ENCODE measurements around the gene CCDC175. TPM values are rescaled to one million over a fixed set of nuclear protein-coding genes. Genes with fewer than 3 reads are reported as not detected.

Gene CCDC175
- total RNA-seq, 1 experiment from 2014 or later, result not detected

GRCh38 chr14:59585891-59586554 lies 9.4 kb upstream of the CCDC175 start:
- no peak overlapping the region for H3K4me3 ChIP-seq (replicated peaks in 1 of 2; ENCODE audit: low read depth in 1 of 2, low read length in 2 of 2)
- TF ChIP-seq TCF7L2 (IDR thresholded peaks at IDR 0.05; ENCODE audit: borderline replicate concordance, extremely low read depth, insufficient read depth, insufficient read length), result no peak
- no peak for TF ChIP-seq EZH2phosphoT487 (IDR thresholded peaks at IDR 0.05; ENCODE audit: borderline replicate concordance)
- TF ChIP-seq CEBPB (IDR thresholded peaks at IDR 0.05; ENCODE audit: low read depth), result no peak
- TF ChIP-seq, protein P1, sequence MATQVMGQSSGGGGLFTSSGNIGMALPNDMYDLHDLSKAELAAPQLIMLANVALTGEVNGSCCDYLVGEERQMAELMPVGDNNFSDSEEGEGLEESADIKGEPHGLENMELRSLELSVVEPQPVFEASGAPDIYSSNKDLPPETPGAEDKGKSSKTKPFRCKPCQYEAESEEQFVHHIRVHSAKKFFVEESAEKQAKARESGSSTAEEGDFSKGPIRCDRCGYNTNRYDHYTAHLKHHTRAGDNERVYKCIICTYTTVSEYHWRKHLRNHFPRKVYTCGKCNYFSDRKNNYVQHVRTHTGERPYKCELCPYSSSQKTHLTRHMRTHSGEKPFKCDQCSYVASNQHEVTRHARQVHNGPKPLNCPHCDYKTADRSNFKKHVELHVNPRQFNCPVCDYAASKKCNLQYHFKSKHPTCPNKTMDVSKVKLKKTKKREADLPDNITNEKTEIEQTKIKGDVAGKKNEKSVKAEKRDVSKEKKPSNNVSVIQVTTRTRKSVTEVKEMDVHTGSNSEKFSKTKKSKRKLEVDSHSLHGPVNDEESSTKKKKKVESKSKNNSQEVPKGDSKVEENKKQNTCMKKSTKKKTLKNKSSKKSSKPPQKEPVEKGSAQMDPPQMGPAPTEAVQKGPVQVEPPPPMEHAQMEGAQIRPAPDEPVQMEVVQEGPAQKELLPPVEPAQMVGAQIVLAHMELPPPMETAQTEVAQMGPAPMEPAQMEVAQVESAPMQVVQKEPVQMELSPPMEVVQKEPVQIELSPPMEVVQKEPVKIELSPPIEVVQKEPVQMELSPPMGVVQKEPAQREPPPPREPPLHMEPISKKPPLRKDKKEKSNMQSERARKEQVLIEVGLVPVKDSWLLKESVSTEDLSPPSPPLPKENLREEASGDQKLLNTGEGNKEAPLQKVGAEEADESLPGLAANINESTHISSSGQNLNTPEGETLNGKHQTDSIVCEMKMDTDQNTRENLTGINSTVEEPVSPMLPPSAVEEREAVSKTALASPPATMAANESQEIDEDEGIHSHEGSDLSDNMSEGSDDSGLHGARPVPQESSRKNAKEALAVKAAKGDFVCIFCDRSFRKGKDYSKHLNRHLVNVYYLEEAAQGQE (IDR thresholded peaks at IDR 0.05; ENCODE audit: low read depth), result no peak
- no TSS peak for BruUV-seq (replicated peaks)
- POLR2A ChIA-PET, result no interaction called here
- DNase-seq (ENCODE audit: low read depth, low spot score), result no peak
- H3K9me3 ChIP-seq (ENCODE audit: control insufficient read depth in 1 of 2, insufficient read depth in 1 of 2, low read depth in 1 of 2, low read length in 2 of 2), result no peaks in the 10 kb centered on the region
- intact Hi-C loops (cut with micrococcal nuclease), result no loop called here
- no peak overlapping the region for H2AFZ ChIP-seq (ENCODE audit: low read depth, low read length, poor library complexity, severe bottlenecking)
- ATAC-seq, result no peak
- H3K36me3 ChIP-seq (ENCODE audit: control insufficient read depth in 1 of 2, insufficient read depth in 2 of 2, low read length in 2 of 2), result no peaks in the 10 kb centered on the region
- H3K79me2 ChIP-seq (ENCODE audit: insufficient read depth, low read length), result no peaks in the 10 kb centered on the region
- no peaks in the 10 kb centered on the region for H4K20me1 ChIP-seq (ENCODE audit: insufficient read depth)
- no peaks in the 10 kb centered on the region for H3K27me3 ChIP-seq (ENCODE audit: insufficient read depth, low read length)
- CTCF ChIA-PET, result interaction anchor here (1.0 to 1.2 kb wide), 2 partner anchors 9 to 79 kb away, joined by 3 to 4 read pairs; no protein-coding TSS in a partner anchor
- no peaks in the 10 kb centered on the region for H3K9me2 ChIP-seq (ENCODE audit: insufficient read depth)
- H3K4me2 ChIP-seq (ENCODE audit: low read length), result no peak overlapping the region
- RAD21 ChIA-PET (ENCODE audit: low non-redundant PET in 1 of 2, low total read pairs in 2 of 2, uncharacterized antibody in 2 of 2, unreplicated experiment in 2 of 2), result no interaction called here
- no peak overlapping the region for H3K9ac ChIP-seq (ENCODE audit: low read length)
- H3K27ac ChIP-seq (ENCODE audit: low read depth, low read length), result no peak overlapping the region
- H3K4me1 ChIP-seq (ENCODE audit: control insufficient read depth in 1 of 2, insufficient read depth in 2 of 2, low read length in 2 of 2), result no peaks in the 10 kb centered on the region

DNA sequence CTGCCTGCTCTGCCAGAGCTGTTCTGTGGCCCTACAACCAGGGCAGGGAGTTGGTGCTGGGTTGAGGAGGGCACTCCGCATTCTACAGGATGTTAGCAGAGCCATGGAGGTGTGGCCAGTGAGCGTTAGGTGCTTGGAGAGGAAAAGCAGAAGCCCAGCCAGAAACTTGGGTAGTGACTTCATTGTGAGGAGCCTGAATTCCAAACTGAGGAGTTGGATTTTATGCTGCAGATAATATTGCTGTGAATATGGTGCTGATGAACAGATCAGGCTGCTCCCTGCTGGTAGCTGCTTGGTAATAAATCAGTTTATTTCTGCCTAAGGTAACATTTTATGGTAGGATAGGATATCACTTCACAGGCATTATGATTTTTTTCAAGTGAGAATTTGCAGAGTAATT lies 7.1 kb upstream of the CCDC175 start:
- Histone ChIP-seq H3K4me3 (replicated peaks in 1 of 2; ENCODE audit: low read depth in 1 of 2, low read length in 2 of 2) (no peak overlapping the region), H4K20me1 (ENCODE audit: insufficient read depth) (no peaks in the 10 kb centered on the region), H3K27ac (ENCODE audit: low read depth, low read length) (no peak overlapping the region), H3K36me3 (ENCODE audit: control insufficient read depth in 1 of 2, insufficient read depth in 2 of 2, low read length in 2 of 2) (no peaks in the 10 kb centered on the region), H2AFZ (ENCODE audit: low read depth, low read length, poor library complexity, severe bottlenecking) (no peak overlapping the region), H3K9me3 (ENCODE audit: control insufficient read depth in 1 of 2, insufficient read depth in 1 of 2, low read depth in 1 of 2, low read length in 2 of 2) (no peaks in the 10 kb centered on the region), H3K9me2 (ENCODE audit: insufficient read depth) (no peaks in the 10 kb centered on the region), H3K4me1 (ENCODE audit: control insufficient read depth in 1 of 2, insufficient read depth in 2 of 2, low read length in 2 of 2) (no peaks in the 10 kb centered on the region), H3K9ac (ENCODE audit: low read length) (no peak overlapping the region), H3K27me3 (ENCODE audit: insufficient read depth, low read length) (no peaks in the 10 kb centered on the region), H3K79me2 (ENCODE audit: insufficient read depth, low read length) (no peaks in the 10 kb centered on the region), H3K4me2 (ENCODE audit: low read length) (no peak overlapping the region)
- RAD21 ChIA-PET (ENCODE audit: low non-redundant PET in 1 of 2, low total read pairs in 2 of 2, uncharacterized antibody in 2 of 2, unreplicated experiment in 2 of 2), result no interaction called here
- CTCF ChIA-PET, result interaction anchor here (0.6 to 1.4 kb wide), 2 partner anchors 13 to 77 kb away, joined by 3 to 4 read pairs; no protein-coding TSS in a partner anchor
- BruUV-seq (replicated peaks), result no TSS peak
- ATAC-seq, result peak; percentile 73
- peak; percentile 6; the same call in 1 of the 2 replicates for TF ChIP-seq RAD21 (IDR thresholded peaks at IDR 0.05; ENCODE audit: low read depth)
- TF ChIP-seq, protein P2, sequence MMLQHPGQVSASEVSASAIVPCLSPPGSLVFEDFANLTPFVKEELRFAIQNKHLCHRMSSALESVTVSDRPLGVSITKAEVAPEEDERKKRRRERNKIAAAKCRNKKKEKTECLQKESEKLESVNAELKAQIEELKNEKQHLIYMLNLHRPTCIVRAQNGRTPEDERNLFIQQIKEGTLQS (IDR thresholded peaks at IDR 0.05), result no peak
- DNase-seq (ENCODE audit: low read depth, low spot score), result no peak
- intact Hi-C loops (cut with micrococcal nuclease), result no loop called here
- POLR2A ChIA-PET, result no interaction called here

All from HCT116 (cell line).